ENCODE measurements around the gene OXT. TPM values are rescaled to one million over a fixed set of nuclear protein-coding genes. Genes with fewer than 3 reads are reported as not detected.

The OXT gene
- total and polyA plus RNA-seq, 2 of the 13 experiments (the other 11 are each of a cell fraction or from before 2014, with no cell fraction given), result not detected

DNA sequence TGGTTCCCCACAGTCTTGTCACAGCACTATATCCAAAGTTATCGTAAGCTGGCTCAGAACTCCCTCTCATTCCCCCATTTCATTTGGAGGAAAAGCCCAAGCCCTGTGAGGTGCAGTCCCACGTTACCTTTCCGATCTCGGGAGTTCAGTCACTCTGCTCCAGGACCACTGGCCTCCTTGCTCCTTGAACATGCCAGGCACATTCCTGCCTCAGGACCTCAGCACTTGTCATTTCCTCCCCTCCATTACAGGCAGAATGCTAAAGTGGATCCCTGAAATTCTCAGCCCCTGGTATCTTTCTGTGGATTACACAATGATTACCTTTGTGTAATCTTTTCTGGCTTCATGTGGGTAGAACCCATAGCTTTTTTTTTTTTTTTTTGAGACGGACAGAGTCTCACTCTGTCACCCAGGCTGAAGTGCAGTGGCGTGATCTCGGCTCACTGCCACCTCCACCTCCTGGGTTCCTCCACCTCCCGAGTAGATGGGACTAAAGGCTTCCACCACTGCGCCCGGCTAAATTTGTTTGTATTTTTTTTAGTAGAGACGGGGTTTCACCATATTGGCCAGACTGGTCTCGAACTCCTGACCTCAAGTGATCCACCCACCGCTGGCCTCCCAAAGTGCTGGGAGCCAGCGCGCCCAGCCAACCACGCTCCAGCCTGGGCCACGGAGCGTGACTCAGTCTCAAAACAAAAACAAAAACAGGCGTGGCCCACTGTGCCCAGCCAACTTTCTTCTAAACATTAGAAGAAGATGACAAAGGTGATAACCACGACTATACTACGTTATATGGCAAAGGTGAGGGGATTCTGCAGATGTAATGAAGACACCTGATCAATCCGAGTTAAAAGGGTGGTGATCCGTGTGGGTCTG lies 4.0 kb upstream of the OXT start (continued):
- TF ChIP-seq, protein P1, sequence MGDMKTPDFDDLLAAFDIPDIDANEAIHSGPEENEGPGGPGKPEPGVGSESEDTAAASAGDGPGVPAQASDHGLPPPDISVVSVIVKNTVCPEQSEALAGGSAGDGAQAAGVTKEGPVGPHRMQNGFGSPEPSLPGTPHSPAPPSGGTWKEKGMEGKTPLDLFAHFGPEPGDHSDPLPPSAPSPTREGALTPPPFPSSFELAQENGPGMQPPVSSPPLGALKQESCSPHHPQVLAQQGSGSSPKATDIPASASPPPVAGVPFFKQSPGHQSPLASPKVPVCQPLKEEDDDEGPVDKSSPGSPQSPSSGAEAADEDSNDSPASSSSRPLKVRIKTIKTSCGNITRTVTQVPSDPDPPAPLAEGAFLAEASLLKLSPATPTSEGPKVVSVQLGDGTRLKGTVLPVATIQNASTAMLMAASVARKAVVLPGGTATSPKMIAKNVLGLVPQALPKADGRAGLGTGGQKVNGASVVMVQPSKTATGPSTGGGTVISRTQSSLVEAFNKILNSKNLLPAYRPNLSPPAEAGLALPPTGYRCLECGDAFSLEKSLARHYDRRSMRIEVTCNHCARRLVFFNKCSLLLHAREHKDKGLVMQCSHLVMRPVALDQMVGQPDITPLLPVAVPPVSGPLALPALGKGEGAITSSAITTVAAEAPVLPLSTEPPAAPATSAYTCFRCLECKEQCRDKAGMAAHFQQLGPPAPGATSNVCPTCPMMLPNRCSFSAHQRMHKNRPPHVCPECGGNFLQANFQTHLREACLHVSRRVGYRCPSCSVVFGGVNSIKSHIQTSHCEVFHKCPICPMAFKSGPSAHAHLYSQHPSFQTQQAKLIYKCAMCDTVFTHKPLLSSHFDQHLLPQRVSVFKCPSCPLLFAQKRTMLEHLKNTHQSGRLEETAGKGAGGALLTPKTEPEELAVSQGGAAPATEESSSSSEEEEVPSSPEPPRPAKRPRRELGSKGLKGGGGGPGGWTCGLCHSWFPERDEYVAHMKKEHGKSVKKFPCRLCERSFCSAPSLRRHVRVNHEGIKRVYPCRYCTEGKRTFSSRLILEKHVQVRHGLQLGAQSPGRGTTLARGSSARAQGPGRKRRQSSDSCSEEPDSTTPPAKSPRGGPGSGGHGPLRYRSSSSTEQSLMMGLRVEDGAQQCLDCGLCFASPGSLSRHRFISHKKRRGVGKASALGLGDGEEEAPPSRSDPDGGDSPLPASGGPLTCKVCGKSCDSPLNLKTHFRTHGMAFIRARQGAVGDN (CRISPR knock-in tag; IDR thresholded peaks at IDR 0.05), result 0 out of 2 replicates have a peak, but pooled peaks have one; percentile 25

GRCh38 chr20:3068075-3068474 lies 3.3 kb upstream of the OXT start:
- Histone ChIP-seq H3K79me2 (ENCODE audit: insufficient read depth, low read length) (no peaks in the 10 kb centered on the region), H3K9me3 (ENCODE audit: low read length) (no peaks in the 10 kb centered on the region), H4K20me1 (ENCODE audit: insufficient read depth, low read length) (no peaks in the 10 kb centered on the region), H3K27me3 (ENCODE audit: control insufficient read depth in 1 of 2, insufficient read depth in 2 of 2, low read length in 2 of 2) (peaks cover 4 to 23% of the 10 kb centered on the region in 2 experiments; a peak in 4 of 5 replicates), H3K4me2 (ENCODE audit: low read depth, low read length) (peak overlapping the region; percentile 60), H3K36me3 (replicated peaks in 1 of 2; ENCODE audit: control insufficient read depth in 1 of 2, insufficient read depth in 2 of 2, low read length in 2 of 2) (no peaks in the 10 kb centered on the region), H3K4me1 (ENCODE audit: insufficient read depth, low read length) (peaks cover 74% of the 10 kb centered on the region), H3K27ac (ENCODE audit: extremely low read length, insufficient read depth, low read length) (no peak overlapping the region), H2AFZ (ENCODE audit: low read length) (no peak overlapping the region), H3K9ac (ENCODE audit: insufficient read depth, low read depth, low read length) (no peak overlapping the region), H3K4me3 (replicated peaks in 1 of 3; ENCODE audit: insufficient read depth in 1 of 3, low read depth in 2 of 3, low read length in 3 of 3) (0 out of 6 replicates have a peak overlapping the region, but pooled peaks of 1 of the 3 experiments have one; percentile 12)
- no TSS peak for BruUV-seq (replicated peaks)
- in situ Hi-C loops (cut with HindIII; ENCODE audit: extremely low pct_ligation_motif_present, low pct_unique_long_range_greater_than_20kb), result no loop called here
- no peak for FAIRE-seq
- ChIA-PET POLR2A (no interaction called here), CTCF (ENCODE audit: low intra/inter-chr PET ratio, low total read pairs) (no interaction called here)
- DNase-seq (ENCODE audit: low spot score), result no peak
- ATAC-seq, result no peak
- 8% methylated on average over 8 of the region's 8 CpGs for WGBS (ENCODE audit: low lambda C conversion rate)
- TF ChIP-seq NCOR1 (IDR thresholded peaks at IDR 0.05; ENCODE audit: borderline replicate concordance, low read length), result no peak
- 0 out of 2 replicates have a peak, but pooled peaks have one; percentile 6 for TF ChIP-seq ATF2 (CRISPR knock-in tag; IDR thresholded peaks at IDR 0.05)
- no peak for TF ChIP-seq ZBTB1 (CRISPR knock-in tag; IDR thresholded peaks at IDR 0.05; ENCODE audit: borderline replicate concordance)
- TF ChIP-seq U2AF1 (optimal IDR thresholded peaks at IDR 0.05; ENCODE audit: low read depth, low read length), result no peak
- TF ChIP-seq ZBTB20 (CRISPR knock-in tag; IDR thresholded peaks at IDR 0.05; ENCODE audit: borderline replicate concordance, low read depth), result no peak
- TF ChIP-seq ZNF672 (CRISPR knock-in tag; IDR thresholded peaks at IDR 0.05), result no peak
- TF ChIP-seq ZMYM4 (CRISPR knock-in tag; IDR thresholded peaks at IDR 0.05), result 0 out of 2 replicates have a peak, but pooled peaks have one; percentile 11
- TF ChIP-seq ATF7 (IDR thresholded peaks at IDR 0.05), result no peak
- no peak for TF ChIP-seq ATF7 (CRISPR knock-in tag; IDR thresholded peaks at IDR 0.05)
- intact Hi-C loops (cut with micrococcal nuclease; ENCODE audit: unreplicated experiment), result no loop called here
